GM21515 (cell line): ENCODE results near the gene SLC35C1.

Experiments
- ATAC-seq: cut with Tn5 transposase; IDR thresholded peaks from one replicate; pipeline ENCODE4 v1.9.1; 2021; ENCODE audit not compliant: unreplicated experiment

SLC35C1 gene

GRCh38 chr11:45844822-45845578 lies 40.1 kb downstream of the SLC35C1 start:
- no peak for ATAC-seq

- ATAC-seq = no peak
These were observed 41.3 kb downstream of the SLC35C1 start for GRCh38 chr11:45846174-45846675.

GRCh38 chr11:45846974-45847910 lies 42.3 kb downstream of the SLC35C1 start, which contains the start of gene CRY2:
Gene CRY2, plus strand, starts transcription at chr11:45847475. Its CDS starts 16 bp downstream, at chr11:45847491.
- peak; percentile 88 for ATAC-seq

- ATAC-seq = peak; percentile 17
These were observed 43.0 kb downstream of the SLC35C1 start for GRCh38 chr11:45847911-45848316.

GRCh38 chr11:45848654-45849081 lies 43.7 kb downstream of the SLC35C1 start:
- no peak for ATAC-seq

GRCh38 chr11:45850446-45850845 lies 45.5 kb downstream of the SLC35C1 start:
- no peak for ATAC-seq

- no peak for ATAC-seq
These were observed 46.3 kb downstream of the SLC35C1 start for GRCh38 chr11:45851228-45851627.

- no peak for ATAC-seq
These were observed 47.2 kb downstream of the SLC35C1 start for GRCh38 chr11:45852018-45852711.

- no peak for ATAC-seq
These were observed 47.8 kb downstream of the SLC35C1 start for GRCh38 chr11:45852712-45853101.

- ATAC-seq = no peak
These were observed 48.6 kb downstream of the SLC35C1 start for GRCh38 chr11:45853332-45854219.

GRCh38 chr11:45855308-45855707 lies 50.4 kb downstream of the SLC35C1 start:
- no peak for ATAC-seq

- ATAC-seq = no peak
These were observed 51.1 kb downstream of the SLC35C1 start for GRCh38 chr11:45856044-45856468.

- ATAC-seq = no peak
These were observed 53.1 kb downstream of the SLC35C1 start for GRCh38 chr11:45857961-45858474.

- no peak for ATAC-seq
These were observed 53.9 kb downstream of the SLC35C1 start for GRCh38 chr11:45858751-45859398.

- ATAC-seq = no peak
These were observed 54.8 kb downstream of the SLC35C1 start for GRCh38 chr11:45859661-45860140.

- no peak for ATAC-seq
These were observed 55.4 kb downstream of the SLC35C1 start for GRCh38 chr11:45860348-45860747.

GRCh38 chr11:45860764-45861510 lies 56.0 kb downstream of the SLC35C1 start:
- ATAC-seq = no peak
